Mononuclear cell (primary cell): ENCODE data around the gene NLRC4. TPM values are rescaled to one million over a fixed set of nuclear protein-coding genes. Genes with fewer than 3 reads are reported as not detected.

Source experiments
- H3K27me3 ChIP-seq: 2 replicates; pipeline ENCODE4 v1.6.0; 2011; ENCODE audit warnings: low read length, control low read depth; ENCODE audit not compliant: insufficient read depth
- H3K4me1 ChIP-seq: 2 replicates; pipeline ENCODE4 v1.5.1; 2011; ENCODE audit warnings: mild to moderate bottlenecking, low read length, control low read depth; ENCODE audit not compliant: insufficient read depth
- H3K4me3 ChIP-seq: 2 replicates; pipeline ENCODE4 v1.5.1; 2011; ENCODE audit warnings: mild to moderate bottlenecking, low read length, moderate library complexity
- H3K9me3 ChIP-seq: 2 replicates; pipeline ENCODE4 v1.5.1; 2011; ENCODE audit warnings: low read depth, mild to moderate bottlenecking, control low read depth, low read length
- total RNA-seq: library from RNA; depleted of rRNA; stranded (reverse); fragments of >200 nt; gene quantifications from one replicate; pipeline ENCODE4 v1.2.3, GENCODE V29; 2012

The NLRC4 gene
- total RNA-seq, 1 donor: 3.0 TPM

DNA sequence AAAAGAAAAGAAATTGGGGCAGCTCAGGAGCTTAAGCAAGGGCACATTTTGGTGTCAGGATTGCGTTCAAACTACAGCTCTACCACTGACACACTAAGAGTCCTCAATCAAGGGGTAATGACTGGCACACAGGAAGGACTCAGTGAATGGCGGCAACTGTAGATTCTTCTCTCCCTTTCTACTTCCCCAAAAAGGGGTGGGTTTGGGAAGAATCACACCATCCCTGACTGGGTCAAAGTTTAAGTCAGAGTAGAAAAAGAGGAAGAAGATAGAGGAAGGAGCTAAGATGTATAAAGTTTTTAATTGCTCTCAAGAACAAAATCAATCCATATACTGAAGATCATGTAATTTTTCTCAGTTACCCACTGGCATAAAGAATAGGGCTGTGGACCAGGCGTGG lies 2.6 kb downstream of the NLRC4 start:
- Histone ChIP-seq H3K9me3 (no peaks in the 10 kb centered on the region), H3K4me3 (no peak overlapping the region), H3K27me3 (no peaks in the 10 kb centered on the region), H3K4me1 (peaks cover 56% of the 10 kb centered on the region)

DNA sequence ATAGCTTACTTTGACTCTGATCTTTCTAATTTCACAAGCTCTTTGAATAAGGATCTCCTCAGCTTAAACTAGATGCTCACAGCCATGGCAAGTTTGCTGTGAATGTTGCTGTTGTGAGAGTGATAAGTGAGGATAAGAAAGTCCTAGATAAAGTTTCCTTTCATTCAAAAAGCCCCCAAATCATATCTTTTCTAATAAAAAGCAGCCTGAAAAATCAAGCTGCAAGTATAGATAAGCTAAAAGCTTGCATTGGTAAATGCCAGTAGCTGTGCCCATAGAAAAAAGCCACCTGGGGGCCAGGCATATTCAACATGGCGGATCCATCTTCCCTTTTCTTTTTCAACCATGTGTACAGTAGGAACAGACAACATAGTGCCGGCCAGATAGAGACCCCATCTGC lies 4.3 kb downstream of the NLRC4 start:
- H3K4me3 ChIP-seq: no peak overlapping the region
- no peaks in the 10 kb centered on the region for H3K27me3 ChIP-seq
- no peaks in the 10 kb centered on the region for H3K9me3 ChIP-seq
- H3K4me1 ChIP-seq: peaks cover 42% of the 10 kb centered on the region

DNA sequence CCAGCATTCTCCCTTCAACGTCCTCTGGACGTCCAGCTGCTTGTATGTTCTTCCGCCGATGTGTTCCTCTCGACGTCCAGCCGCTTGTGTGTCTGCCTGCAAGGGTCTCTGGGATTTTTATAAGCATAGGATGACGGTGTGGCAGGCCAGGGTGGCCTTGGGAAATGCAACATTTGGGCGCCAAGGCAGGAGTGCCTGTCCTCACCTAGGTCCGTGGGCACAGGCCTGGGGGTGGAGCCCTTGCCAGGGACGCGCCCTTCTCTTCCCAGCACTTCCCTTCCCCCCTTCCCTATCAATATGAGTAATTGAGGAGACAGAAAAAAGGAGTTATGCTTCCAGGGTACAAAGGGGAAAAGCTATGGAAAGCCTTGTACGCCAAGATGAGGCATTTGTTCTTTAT lies 6.4 kb downstream of the NLRC4 start:
- peaks cover 21% of the 10 kb centered on the region for H3K4me1 ChIP-seq
- no peaks in the 10 kb centered on the region for H3K9me3 ChIP-seq
- H3K4me3 ChIP-seq: no peak overlapping the region
- no peaks in the 10 kb centered on the region for H3K27me3 ChIP-seq

DNA sequence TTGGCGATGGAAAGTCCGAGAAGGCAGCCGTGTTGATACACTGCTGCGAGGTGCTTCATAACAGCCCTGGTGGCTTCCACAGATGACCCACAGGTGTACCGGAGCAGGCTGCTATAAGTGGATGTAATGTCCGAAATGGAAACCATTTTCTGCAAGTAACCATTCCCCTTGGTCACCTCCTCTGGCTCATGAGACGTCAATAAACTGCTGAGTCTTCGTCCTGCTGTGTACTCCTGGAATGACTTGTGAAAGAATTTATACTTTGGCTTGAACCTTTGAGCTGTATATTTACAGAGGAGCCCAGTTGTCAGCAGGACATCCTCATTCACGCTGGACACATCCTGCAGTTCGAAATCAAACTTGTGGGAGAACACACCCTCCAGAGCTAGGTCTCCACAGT lies 14.4 kb downstream of the NLRC4 start:
- Histone ChIP-seq H3K9me3 (no peaks in the 10 kb centered on the region), H3K27me3 (no peaks in the 10 kb centered on the region), H3K4me3 (no peak overlapping the region), H3K4me1 (no peaks in the 10 kb centered on the region)

DNA sequence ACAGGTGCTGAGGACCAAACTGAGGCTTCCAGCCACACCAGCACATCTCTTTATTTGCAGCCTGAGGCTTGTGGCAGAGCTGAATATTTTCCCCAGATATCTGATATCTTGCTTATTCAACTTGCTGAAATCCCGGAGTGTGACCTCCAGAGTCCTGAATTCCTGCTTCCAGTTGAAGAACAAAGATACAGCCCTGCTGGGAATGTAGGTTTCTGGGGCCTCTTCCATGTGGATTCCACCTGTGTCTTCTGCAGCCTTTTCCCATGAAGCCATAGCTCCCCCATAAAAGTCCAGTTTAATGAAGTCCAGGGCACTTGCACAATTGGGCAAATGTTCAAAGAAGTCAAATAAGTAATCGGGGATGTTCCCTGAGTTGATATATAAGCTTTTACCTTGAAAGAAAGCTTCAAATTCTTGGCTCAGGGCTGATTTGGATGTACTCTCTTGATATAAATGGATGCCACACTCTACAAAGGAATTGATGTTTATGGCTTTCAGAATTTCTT lies 14.9 kb downstream of the NLRC4 start:
- H3K4me3 ChIP-seq: no peak overlapping the region
- H3K4me1 ChIP-seq: no peaks in the 10 kb centered on the region
- H3K27me3 ChIP-seq: no peaks in the 10 kb centered on the region
- no peaks in the 10 kb centered on the region for H3K9me3 ChIP-seq

DNA sequence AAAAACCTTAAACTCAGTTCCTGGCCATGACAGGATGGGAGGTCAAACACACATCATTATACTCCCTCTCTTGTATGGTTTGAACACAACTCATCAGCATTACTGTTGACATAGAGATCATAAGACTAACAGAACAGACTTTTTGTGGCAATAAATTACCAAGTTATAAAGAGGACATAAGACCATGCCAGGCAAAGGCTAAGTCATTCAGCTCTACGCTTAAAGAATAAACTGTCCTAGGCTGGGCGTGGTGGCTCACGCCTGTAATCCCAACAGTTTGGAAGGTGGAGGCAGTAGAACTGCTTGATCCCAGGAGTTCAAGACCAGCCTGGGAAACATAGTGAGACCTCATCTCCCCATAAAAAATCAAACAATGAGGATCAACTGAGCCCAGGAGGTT lies 16.4 kb downstream of the NLRC4 start:
- Histone ChIP-seq H3K4me1 (no peaks in the 10 kb centered on the region), H3K4me3 (no peak overlapping the region), H3K9me3 (no peaks in the 10 kb centered on the region), H3K27me3 (no peaks in the 10 kb centered on the region)

DNA sequence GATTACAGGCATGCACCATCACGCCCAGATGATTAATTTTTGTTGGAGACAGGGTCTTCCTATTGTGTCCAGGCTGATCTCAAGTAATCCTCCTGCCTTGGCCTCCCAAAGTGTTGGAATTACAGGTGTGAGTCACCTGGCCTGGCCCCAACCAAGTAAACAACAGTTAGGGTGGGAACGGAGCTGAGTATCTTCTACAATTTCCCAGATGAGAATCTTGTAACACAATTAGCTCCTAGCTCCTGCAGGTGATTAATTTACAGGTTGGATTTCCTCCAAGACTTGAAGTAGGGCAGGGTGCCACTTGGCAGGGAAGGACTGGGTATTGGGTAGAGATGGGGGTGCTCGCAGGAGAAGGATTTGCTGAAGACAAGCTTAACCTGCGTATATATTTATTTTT lies 17.8 kb downstream of the NLRC4 start:
- H3K27me3 ChIP-seq: no peaks in the 10 kb centered on the region
- H3K4me3 ChIP-seq: no peak overlapping the region
- H3K9me3 ChIP-seq: no peaks in the 10 kb centered on the region
- no peaks in the 10 kb centered on the region for H3K4me1 ChIP-seq

DNA sequence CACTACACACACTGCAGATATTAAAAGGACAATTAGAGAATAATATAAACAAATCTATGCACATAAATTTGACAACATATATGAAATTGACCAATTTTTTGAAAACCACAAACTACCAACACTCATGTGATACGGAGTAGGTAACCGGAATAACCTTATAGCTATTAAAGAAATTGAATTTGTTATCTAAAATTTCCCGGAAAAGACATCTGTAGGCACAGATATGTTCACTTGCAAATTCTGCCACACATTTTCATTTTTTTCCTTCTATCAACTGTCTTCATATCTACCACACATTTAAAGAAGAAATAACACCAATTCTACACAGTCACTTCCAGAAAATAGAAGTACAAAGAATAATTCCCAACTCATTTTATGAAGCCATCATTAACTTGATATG lies 22.4 kb downstream of the NLRC4 start:
- Histone ChIP-seq H3K4me1 (no peaks in the 10 kb centered on the region), H3K9me3 (no peaks in the 10 kb centered on the region), H3K27me3 (no peaks in the 10 kb centered on the region), H3K4me3 (no peak overlapping the region)

DNA sequence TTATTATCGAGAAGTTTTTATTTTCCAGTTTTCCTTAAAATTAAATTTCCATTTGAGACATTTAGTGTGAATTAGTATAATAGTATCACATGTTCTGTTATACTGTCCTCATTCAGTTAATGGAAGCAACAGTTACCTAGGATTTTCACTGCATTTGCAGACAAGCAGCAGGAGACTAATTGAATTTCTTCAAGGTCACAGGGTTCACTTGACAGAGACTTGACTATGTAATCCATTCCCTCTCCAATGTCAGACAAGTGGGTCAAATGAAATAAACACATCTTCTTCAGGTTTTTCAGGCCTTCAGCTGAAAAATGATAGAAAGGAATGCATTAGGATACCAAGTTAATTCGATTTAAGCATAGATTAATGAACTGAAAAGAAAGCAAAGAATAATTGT lies 26.7 kb downstream of the NLRC4 start:
- no peaks in the 10 kb centered on the region for H3K9me3 ChIP-seq
- H3K4me1 ChIP-seq: no peaks in the 10 kb centered on the region
- no peak overlapping the region for H3K4me3 ChIP-seq

DNA sequence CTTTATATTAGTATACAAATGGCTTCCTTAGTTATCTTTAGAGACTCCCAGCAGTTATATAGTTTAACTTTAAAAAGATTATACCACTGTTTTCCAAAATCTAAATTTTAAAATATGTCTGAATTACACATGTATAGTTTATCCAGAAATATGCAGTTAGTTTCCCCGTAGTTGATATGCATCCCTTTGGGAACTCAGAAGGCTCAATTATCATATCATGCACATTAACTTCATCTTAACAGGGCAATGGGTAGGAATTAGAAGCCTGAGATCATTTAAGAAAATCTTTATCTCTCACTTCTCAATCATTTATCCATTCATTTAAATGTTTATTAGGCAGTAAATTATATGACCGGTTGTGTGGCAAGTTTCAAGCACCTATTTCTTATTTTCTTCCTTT lies 27.2 kb downstream of the NLRC4 start:
- H3K4me1 ChIP-seq: no peaks in the 10 kb centered on the region
- no peak overlapping the region for H3K4me3 ChIP-seq
- no peaks in the 10 kb centered on the region for H3K9me3 ChIP-seq
- H3K27me3 ChIP-seq: no peaks in the 10 kb centered on the region

More for the DNA sequence above, 26.7 kb downstream of the NLRC4 start:
- no peaks in the 10 kb centered on the region for H3K27me3 ChIP-seq

DNA sequence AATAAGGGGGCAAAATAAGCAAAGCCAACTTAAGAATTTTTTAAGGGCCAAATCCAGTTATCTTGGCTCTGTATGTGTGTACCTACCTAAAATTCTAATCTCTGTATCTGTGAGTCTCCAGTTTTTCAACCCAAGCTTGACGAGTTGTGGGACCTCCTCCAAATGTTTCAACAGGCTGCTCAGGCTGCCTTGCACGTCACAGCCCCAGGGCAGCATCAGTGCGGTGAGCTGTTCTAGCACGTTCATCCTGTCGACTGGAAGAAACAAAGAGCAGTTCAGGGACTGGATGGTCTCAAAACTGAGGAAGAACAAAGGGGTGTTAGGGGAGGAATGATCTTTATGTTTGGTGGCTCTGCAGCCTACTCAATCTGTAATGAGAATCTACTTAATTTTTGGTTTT lies 29.4 kb downstream of the NLRC4 start:
- no peak overlapping the region for H3K4me3 ChIP-seq
- no peaks in the 10 kb centered on the region for H3K9me3 ChIP-seq
- H3K4me1 ChIP-seq: no peaks in the 10 kb centered on the region
- no peaks in the 10 kb centered on the region for H3K27me3 ChIP-seq

DNA sequence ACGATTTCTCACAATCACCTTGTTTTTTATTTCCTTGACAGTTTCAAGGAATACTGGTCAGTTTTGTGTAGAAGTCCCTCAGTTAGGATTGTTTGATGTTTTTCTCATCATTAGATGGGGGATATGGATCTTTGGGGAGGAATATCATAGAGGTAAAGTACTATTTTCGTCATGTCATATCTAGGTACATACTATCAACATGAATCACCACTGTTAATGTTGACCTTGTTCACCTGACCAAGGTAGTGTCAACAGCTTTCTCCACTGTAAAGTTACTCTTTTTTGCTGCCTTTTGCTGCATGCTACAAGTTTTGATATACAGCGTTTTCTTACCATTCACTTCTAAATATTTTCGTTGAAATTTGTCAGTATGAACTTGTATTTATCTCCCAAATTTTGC lies 32.7 kb downstream of the NLRC4 start:
- Histone ChIP-seq H3K27me3 (no peaks in the 10 kb centered on the region), H3K9me3 (no peaks in the 10 kb centered on the region), H3K4me1 (no peaks in the 10 kb centered on the region), H3K4me3 (no peak overlapping the region)

DNA sequence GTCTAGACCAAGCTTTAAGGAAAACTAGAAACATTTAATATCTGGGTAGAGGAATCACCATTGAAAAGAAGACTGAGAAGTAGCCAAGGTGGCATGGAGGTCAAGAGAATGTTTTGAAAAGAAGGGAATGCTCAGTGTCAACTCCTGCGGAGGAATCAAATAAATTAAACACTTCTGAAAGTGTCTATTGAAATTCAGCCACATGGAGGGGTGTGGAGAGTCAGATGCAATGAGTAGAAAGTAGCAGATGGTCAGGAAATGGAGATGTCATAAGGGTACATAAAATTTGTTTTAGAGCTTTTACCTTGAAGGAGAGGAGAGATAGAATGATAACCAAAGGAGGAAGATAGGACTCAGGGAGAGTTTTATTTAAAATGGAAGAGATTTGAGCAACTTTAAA lies 35.1 kb downstream of the NLRC4 start:
- Histone ChIP-seq H3K27me3 (no peaks in the 10 kb centered on the region), H3K9me3 (no peaks in the 10 kb centered on the region), H3K4me1 (no peaks in the 10 kb centered on the region), H3K4me3 (no peak overlapping the region)

DNA sequence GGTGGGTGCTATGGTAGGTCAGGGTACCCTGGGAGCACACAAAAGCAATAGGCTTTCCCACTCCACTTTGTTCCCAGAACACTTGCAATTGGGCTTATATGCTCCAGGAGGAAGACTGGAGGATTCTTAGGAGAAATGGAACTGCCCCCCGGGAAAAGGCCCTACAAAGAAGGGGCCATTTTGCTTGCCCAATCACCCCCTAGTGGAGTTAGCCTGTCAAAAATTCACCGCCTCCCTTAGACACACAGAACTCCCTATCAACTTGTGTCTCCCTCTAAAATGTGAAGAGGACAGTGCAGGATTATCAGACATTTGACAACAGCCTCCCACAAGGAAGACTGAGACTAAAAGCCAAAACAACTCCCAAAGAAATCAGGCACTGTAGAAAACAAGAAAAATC lies 36.5 kb downstream of the NLRC4 start:
- Histone ChIP-seq H3K27me3 (no peaks in the 10 kb centered on the region), H3K4me3 (no peak overlapping the region), H3K4me1 (no peaks in the 10 kb centered on the region), H3K9me3 (no peaks in the 10 kb centered on the region)

DNA sequence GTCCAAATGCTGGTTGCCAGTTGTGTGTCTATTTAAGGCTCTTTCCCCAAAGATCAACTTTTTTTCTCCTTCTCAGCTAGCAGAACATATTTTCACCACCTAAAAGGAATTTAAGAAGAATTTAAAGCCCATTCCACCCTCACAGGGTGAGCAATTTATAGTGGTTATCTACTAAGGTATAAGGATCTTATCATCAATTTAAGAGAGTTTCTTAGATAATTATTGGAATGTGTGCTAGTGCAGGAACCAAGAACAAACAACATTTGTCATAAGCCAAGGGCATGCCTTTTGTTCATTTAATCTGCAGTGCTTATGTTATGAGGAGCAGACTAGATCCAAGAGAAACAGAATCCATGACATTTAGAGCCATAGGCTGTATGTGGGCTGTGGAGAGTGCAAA lies 37.2 kb downstream of the NLRC4 start:
- Histone ChIP-seq H3K27me3 (no peaks in the 10 kb centered on the region), H3K4me1 (no peaks in the 10 kb centered on the region), H3K9me3 (no peaks in the 10 kb centered on the region), H3K4me3 (no peak overlapping the region)

DNA sequence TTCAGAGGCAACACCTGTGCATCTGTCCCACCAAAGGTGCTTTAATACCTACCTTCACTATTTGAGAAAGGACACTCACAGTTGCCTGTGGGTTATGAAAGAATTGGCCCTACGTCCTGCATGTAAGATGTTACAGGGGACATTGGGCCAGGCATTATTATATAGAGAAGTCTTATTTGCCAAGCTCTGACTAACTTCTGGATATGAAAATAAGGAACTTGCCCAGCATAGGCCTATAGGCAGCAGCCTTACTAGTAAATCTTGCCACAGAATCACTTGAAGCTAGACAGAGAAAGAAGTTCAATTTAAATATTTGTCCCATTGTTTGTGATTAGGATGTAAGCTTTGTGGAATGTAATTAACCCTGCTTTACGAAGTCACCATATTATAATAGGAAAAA lies 41.7 kb downstream of the NLRC4 start:
- H3K27me3 ChIP-seq: no peaks in the 10 kb centered on the region
- H3K4me1 ChIP-seq: no peaks in the 10 kb centered on the region
- H3K4me3 ChIP-seq: no peak overlapping the region
- H3K9me3 ChIP-seq: no peaks in the 10 kb centered on the region

DNA sequence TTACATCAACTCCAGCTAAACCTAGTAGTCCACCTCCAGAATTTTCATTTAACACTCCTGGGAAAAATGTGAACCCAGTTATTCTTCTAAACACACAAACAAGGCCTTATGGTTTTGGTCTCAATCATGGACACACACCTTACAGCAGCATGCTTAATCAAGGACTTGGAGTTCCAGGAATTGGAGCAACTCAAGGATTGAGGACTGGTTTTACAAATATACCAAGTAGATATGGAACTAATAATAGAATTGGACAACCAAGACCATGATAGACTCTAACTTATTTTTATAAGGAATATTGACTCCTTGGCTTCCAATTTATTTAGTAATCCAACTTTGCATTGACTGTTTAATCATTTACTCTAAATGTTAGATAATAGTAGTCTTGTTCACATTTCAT lies 44.2 kb downstream of the NLRC4 start:
- H3K27me3 ChIP-seq: no peaks in the 10 kb centered on the region

More for the DNA sequence above, 44.2 kb downstream of the NLRC4 start:
- H3K4me3 ChIP-seq: no peak overlapping the region
- no peaks in the 10 kb centered on the region for H3K9me3 ChIP-seq
- no peaks in the 10 kb centered on the region for H3K4me1 ChIP-seq
